ENCODE results near the gene LIMS4.
"Not testable (repeated sequence)": the region's sequence is repeated elsewhere in the genome, so short reads cannot be mapped to it uniquely, and the experiment has no call there.

Gene LIMS4

GRCh38 chr2:110404246-110404645 lies 68.4 kb downstream of the LIMS4 start:
- in situ Hi-C loops (cut with HindIII; ENCODE audit: low sequenced_read_pairs); DNase-seq (ENCODE audit: low read depth, low spot score); H3K4me3 ChIP-seq (ENCODE audit: low read depth, low read length): not testable (repeated sequence)

- DNase-seq (ENCODE audit: low read depth, low spot score); in situ Hi-C loops (cut with HindIII; ENCODE audit: low sequenced_read_pairs); H3K4me3 ChIP-seq (ENCODE audit: low read depth, low read length): not testable (repeated sequence)
Measured at GRCh38 chr2:110401001-110401618, 71.5 kb downstream of the LIMS4 start.

GRCh38 chr2:110399378-110399777 lies 73.2 kb downstream of the LIMS4 start:
- DNase-seq (ENCODE audit: low read depth, low spot score); H3K4me3 ChIP-seq (ENCODE audit: low read depth, low read length); in situ Hi-C loops (cut with HindIII; ENCODE audit: low sequenced_read_pairs): not testable (repeated sequence)

- H3K4me3 ChIP-seq (ENCODE audit: low read depth, low read length); DNase-seq (ENCODE audit: low read depth, low spot score); in situ Hi-C loops (cut with HindIII; ENCODE audit: low sequenced_read_pairs): not testable (repeated sequence)
Measured at GRCh38 chr2:110395990-110396389, 76.6 kb downstream of the LIMS4 start.

All from astrocyte of the spinal cord (primary cell).